ENCODE data around the gene RAD51D. TPM values are rescaled to one million over a fixed set of nuclear protein-coding genes. Genes with fewer than 3 reads are reported as not detected.

RAD51D gene
- total RNA-seq, 3 donors from 2014 or later, result 9.1 to 14.4 (median 11.6) TPM

- TF ChIP-seq, protein P1, sequence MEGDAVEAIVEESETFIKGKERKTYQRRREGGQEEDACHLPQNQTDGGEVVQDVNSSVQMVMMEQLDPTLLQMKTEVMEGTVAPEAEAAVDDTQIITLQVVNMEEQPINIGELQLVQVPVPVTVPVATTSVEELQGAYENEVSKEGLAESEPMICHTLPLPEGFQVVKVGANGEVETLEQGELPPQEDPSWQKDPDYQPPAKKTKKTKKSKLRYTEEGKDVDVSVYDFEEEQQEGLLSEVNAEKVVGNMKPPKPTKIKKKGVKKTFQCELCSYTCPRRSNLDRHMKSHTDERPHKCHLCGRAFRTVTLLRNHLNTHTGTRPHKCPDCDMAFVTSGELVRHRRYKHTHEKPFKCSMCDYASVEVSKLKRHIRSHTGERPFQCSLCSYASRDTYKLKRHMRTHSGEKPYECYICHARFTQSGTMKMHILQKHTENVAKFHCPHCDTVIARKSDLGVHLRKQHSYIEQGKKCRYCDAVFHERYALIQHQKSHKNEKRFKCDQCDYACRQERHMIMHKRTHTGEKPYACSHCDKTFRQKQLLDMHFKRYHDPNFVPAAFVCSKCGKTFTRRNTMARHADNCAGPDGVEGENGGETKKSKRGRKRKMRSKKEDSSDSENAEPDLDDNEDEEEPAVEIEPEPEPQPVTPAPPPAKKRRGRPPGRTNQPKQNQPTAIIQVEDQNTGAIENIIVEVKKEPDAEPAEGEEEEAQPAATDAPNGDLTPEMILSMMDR (IDR thresholded peaks at IDR 0.05), result no peak
- no peaks in the 10 kb centered on the region for H3K9me3 ChIP-seq
- ATAC-seq (peak; percentile 93), DNase-seq (peak in 1 of 3 donors; percentile 23)
- no peak overlapping the region for H3K4me3 ChIP-seq
- intact Hi-C loops (cut with DNase I, micrococcal nuclease), result no loop called here
- peaks cover 53% of the 10 kb centered on the region for H3K4me1 ChIP-seq (ENCODE audit: low read depth)
- no peaks in the 10 kb centered on the region for H3K36me3 ChIP-seq (ENCODE audit: low read depth)
Observed at GRCh38 chr17:35079547-35080423, 39.9 kb downstream of the RAD51D start.

DNA sequence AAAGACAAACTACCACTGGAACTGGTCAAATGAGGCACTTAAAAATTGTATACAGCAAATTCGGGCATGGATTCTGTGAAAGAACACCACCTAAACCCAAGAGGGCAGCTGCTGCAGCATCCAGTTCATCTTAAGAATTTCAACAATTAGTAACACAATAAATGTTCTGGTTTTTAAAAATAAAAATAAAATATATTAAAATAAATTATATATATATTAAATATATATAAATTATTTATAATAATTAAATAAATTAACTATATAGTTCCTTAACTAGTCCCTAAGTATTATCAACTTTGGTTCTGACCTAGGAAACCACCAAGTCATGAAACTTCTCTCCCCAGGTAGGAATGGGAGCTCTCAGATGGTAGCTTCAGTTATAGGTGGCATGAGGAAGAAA, 42.8 kb downstream of the RAD51D start:
- TF ChIP-seq, protein P1 (IDR thresholded peaks at IDR 0.05), result no peak
- DNase-seq (no peak), ATAC-seq (no peak)
- intact Hi-C loops (cut with DNase I, micrococcal nuclease), result no loop called here
- Histone ChIP-seq H3K9me3 (no peaks in the 10 kb centered on the region), H3K36me3 (ENCODE audit: low read depth) (no peaks in the 10 kb centered on the region), H3K4me3 (no peak overlapping the region), H3K4me1 (ENCODE audit: low read depth) (peaks cover 49% of the 10 kb centered on the region)

DNA sequence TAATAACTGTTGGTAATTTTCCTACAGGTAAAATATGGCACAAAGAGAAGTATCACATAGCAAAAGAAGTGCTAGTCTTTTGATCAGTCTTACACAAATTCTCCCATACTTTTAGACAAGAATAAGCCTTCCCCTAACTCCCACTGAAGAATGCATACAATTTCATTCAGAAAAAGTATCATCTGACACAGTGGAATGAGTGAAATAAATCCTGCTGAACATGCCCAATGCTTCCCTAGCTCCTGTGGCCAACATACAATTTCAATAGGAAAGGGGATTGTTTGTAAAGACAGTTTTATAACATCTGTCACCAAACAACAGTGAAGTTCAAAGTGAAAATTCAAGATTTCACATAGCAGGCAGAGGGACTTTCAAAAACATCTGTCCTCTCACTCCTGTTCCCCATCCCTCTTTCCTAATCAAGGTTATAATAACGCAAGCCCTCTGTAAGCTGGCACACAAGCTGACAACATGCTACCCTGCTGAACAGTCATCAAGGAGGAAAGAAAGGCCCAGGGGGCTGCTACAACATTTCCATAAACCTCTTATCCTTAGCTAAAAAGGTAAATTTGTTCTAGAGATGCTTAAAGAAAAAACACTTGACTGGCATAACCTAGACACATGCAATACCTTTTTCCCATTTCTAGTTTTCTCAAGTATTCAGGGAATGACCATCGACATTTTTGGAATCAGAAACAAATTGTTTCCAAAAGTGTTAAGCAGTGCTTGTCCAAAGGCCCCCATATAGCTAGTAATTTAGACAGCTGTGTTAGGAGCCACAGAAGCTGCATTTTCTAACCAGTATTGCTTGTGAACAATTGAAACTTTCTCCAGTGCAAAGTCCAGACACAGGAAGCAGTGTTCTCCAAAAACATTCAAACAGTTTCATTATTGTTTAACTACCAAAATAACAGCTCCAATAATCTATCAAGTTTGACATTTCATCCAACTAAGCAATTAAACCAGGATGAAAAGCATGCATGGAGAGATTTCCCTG, 44.7 kb downstream of the RAD51D start:
- Histone ChIP-seq H3K4me3 (no peak overlapping the region), H3K36me3 (ENCODE audit: low read depth) (no peaks in the 10 kb centered on the region), H3K4me1 (ENCODE audit: low read depth) (peaks cover 42% of the 10 kb centered on the region), H3K9me3 (no peaks in the 10 kb centered on the region)
- DNase-seq (no peak), ATAC-seq (peak; percentile 53)
- TF ChIP-seq, protein P1 (IDR thresholded peaks at IDR 0.05), result no peak
- intact Hi-C loops (cut with DNase I, micrococcal nuclease), result no loop called here

GRCh38 chr17:35073991-35074627, 45.6 kb downstream of the RAD51D start:
- TF ChIP-seq, protein P1 (IDR thresholded peaks at IDR 0.05), result no peak
- ATAC-seq (no peak), DNase-seq (no peak)
- intact Hi-C loops (cut with DNase I, micrococcal nuclease), result no loop called here
- Histone ChIP-seq H3K36me3 (ENCODE audit: low read depth) (no peaks in the 10 kb centered on the region), H3K4me1 (ENCODE audit: low read depth) (peaks cover 33% of the 10 kb centered on the region), H3K9me3 (no peaks in the 10 kb centered on the region), H3K4me3 (no peak overlapping the region)

- intact Hi-C loops (cut with DNase I, micrococcal nuclease), result no loop called here
- H3K9me3 ChIP-seq, result no peaks in the 10 kb centered on the region
- DNase-seq, result no peak
- TF ChIP-seq, protein P1 (IDR thresholded peaks at IDR 0.05), result no peak
- peaks cover 28% of the 10 kb centered on the region for H3K4me1 ChIP-seq (ENCODE audit: low read depth)
- H3K36me3 ChIP-seq (ENCODE audit: low read depth), result no peaks in the 10 kb centered on the region
- no peak for ATAC-seq
- no peak overlapping the region for H3K4me3 ChIP-seq
Observed at GRCh38 chr17:35073183-35073790, 46.4 kb downstream of the RAD51D start.
